ENCODE data around the gene CELF1.
A peak's percentile ranks its signal among the peaks of the same experiment; 100 is the strongest.
"Not testable (repeated sequence)": the region's sequence is repeated elsewhere in the genome, so short reads cannot be mapped to it uniquely, and the experiment has no call there.

CELF1 gene

GRCh38 chr11:47572715-47573255, 19.9 kb upstream of the CELF1 start:
- no peak for DNase-seq

DNA sequence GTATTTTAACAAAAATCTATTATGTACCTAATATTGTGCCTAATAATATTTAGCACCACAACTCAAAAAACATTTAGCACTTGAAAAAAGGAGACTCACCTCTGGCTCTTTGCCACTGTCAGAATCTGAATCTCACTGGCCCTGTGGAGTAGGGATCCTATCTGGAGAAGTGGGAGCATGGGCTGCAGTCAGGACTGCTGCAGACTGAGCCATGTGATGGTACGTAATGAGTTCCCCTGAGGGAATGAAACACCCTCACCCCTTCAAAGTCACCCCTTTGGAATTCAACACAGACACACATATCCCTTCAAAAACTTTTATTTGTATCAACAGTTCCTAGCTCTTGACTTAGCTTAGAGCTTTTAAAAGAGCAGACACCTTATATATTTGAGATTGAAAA, 19.0 kb upstream of the CELF1 start:
- no peak for DNase-seq

GRCh38 chr11:47571357-47571729, 18.4 kb upstream of the CELF1 start:
- no peak for DNase-seq

DNA sequence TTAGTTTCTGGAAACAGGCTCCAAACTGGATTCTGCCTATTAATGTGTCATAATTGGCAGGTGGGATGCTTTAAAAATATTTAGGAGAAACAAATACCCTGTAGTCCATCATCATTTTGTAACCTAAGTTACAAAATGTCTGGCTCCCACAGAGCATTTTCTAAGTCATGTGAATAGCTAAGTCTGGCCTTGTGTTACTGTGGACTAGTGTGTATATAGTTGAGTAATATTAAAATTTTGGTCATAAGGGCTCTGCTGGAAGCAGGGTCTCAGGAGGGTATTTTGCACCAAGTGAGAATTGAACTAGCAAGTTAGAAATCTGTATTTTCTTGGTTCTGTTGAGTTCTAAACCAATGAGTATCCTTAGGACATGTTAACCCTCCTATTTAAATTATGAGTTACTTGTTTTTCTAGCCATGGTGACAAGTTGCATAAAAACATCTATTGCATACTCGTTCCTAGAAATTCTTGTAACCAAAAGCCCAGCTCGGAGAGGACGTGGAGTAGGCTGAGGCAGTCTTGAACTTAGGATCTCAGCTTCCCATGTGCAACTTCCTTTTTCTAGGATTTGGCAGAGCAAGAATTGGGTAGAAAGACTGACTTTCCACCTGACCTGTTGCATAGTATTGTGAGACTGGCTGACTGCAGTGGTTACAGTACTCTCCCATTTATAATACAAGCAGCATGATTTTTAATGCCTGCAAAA, 17.9 kb upstream of the CELF1 start:
- DNase-seq: no peak

DNA sequence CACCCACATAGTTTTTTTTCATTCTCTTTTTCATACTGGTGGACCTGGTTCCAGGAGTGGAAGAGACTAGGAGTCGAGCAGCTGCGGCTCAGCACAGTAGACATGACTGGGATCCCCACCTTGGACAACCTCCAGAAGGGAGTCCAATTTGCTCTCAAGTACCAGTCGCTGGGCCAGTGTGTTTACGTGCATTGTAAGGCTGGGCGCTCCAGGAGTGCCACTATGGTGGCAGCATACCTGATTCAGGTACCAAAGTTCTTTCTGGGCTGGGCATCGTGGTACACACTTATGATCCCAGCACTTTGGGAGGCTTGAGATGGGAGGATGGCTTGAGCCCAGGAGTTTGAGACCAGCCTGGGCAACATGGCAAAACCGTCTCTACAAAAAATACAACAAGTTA, 16.7 kb upstream of the CELF1 start:
- DNase-seq: no peak

GRCh38 chr11:47566149-47566698, 13.3 kb upstream of the CELF1 start:
- DNase-seq: no peak

GRCh38 chr11:47565340-47566148, 12.6 kb upstream of the CELF1 start, which contains the start of gene PTPMT1:
Gene PTPMT1, plus strand, starts transcription at chr11:47565599. Its CDS starts 24 bp downstream, at chr11:47565623.
- peak; percentile 77 for DNase-seq

GRCh38 chr11:47564933-47565339, 12.0 kb upstream of the CELF1 start:
- no peak for DNase-seq

- not testable (repeated sequence) for DNase-seq
Observed at GRCh38 chr11:47564366-47564765, 11.4 kb upstream of the CELF1 start.

GRCh38 chr11:47562393-47562792, 9.5 kb upstream of the CELF1 start:
- not testable (repeated sequence) for DNase-seq

DNA sequence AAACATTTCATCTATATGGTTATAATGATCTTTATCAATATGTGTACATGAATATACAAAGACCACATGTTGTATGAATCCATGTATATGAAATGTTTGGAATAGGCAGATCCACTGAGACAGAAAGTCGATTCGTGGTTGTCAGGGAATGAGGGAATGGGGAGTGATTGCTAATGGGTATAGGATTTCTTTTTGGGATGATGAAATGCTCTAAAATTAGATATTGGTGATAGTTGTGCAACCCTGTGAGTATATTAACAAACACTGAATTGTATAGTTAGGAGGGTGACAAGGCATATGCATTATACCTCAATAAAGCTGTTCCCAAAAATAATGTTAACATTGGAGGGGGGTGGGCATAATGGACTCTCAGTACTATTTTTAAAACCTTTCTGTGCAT, 7.5 kb upstream of the CELF1 start:
- DNase-seq: no peak

- DNase-seq: no peak
Observed at GRCh38 chr11:47558695-47559094, 5.8 kb upstream of the CELF1 start.

DNA sequence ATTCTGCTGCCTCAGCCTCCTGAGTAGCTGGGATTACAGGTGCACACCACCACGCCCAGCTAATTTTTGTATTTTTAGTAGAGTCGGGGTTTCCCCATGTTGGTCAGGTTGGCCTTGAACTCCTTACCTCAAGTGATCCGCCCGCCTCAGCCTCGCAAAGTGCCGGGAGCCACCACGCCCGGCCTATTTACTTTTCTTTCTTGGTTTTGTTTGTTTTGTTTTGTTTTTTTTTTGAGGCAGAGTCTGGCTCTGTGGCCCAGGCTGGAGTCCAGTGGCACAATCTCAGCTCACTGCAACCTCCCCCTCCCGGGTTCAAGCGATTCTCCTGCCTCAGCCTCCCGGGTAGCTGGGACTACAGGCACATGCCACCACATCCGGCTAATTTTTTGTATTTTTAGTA, 4.1 kb upstream of the CELF1 start:
- not testable (repeated sequence) for DNase-seq

- no peak for DNase-seq
Observed at GRCh38 chr11:47553406-47553743, 443 bp upstream of the CELF1 start.

DNA sequence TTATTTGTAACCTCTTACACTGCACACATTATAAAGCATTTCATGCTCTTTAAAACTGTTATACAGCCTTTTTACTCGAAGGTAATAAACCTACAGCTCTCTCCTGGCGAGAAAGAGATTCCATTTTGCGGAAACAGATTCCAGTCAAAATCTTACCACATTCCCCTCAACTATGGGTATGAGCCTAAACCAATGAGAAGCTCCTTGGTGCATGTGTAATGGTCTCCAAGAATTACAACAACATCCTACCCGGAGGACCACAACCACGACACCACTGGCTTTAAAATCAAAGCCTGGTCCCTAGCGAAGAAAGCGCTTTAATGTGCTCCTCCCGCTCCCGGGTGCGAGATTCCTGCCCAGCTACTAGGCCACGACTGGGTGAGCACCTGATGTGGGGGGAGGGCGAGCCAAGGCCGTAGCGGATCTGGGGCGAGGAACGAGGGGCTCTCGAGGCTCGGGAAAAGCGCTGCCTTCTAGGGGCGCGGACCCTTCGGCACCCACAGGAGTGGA, 821 bp downstream of the CELF1 start:
- no peak for DNase-seq

DNA sequence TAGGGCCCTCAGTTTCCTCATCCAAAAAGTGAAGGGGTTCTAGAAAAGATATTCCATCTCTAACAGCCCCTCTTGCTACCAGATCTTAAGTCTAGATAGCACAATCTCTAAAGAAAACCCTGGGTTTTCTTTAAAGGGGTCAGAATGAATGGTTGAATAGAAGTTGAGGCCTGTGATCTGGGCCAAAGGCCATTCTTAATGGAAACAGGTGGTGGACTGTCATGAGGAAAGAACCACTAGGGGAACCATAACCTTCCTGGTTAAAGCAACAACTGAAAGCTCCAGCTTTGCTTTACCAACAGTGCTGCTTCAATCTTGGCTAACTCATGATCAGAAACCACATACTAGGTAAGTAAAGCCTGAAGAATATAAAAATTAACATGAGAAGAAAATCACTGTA, 1.8 kb downstream of the CELF1 start:
- no peak for DNase-seq

GRCh38 chr11:47550288-47551047, 2.5 kb downstream of the CELF1 start:
- no peak for DNase-seq

DNA sequence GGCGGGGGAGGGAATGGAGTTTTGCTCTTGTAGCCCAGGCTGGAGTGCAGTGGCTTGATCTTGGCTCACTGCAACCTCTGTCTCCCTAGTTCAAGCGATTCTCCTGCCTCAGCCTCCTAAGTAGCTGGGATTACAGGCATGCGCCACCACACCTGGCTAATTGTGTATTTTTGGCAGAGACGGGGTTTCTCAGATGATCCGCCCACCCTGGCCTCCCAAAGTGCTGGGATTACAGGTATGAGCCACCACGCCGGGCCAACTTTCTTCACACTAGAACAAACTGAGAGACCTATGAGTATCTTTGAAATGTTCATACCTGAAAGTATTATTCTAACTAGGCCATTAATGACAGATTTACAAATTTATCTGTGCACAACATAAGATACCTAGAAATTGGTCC, 6.7 kb downstream of the CELF1 start:
- not testable (repeated sequence) for DNase-seq

- no peak for DNase-seq
Observed at GRCh38 chr11:47545298-47545697, 7.6 kb downstream of the CELF1 start.

DNA sequence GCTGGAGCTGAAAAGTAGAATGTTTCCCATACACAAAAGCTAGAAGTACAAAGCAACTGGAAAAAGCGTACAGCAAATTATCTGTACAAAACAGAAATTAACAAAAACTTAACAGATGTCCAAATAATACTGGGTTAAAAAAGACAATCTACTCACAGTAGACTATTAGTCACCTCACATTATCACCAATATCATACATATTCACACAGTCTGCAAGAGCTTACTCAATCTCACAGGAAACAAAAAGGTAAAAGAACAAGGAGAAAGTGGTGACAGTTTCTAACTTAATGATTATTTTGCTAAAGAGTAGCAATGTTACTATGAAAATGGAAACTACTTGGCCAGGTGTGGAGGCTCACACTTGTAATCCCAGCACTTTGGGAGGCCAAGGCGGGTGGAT, 11.9 kb downstream of the CELF1 start:
- DNase-seq: no peak

GRCh38 chr11:47539681-47540039, 13.3 kb downstream of the CELF1 start:
- no peak for DNase-seq

DNA sequence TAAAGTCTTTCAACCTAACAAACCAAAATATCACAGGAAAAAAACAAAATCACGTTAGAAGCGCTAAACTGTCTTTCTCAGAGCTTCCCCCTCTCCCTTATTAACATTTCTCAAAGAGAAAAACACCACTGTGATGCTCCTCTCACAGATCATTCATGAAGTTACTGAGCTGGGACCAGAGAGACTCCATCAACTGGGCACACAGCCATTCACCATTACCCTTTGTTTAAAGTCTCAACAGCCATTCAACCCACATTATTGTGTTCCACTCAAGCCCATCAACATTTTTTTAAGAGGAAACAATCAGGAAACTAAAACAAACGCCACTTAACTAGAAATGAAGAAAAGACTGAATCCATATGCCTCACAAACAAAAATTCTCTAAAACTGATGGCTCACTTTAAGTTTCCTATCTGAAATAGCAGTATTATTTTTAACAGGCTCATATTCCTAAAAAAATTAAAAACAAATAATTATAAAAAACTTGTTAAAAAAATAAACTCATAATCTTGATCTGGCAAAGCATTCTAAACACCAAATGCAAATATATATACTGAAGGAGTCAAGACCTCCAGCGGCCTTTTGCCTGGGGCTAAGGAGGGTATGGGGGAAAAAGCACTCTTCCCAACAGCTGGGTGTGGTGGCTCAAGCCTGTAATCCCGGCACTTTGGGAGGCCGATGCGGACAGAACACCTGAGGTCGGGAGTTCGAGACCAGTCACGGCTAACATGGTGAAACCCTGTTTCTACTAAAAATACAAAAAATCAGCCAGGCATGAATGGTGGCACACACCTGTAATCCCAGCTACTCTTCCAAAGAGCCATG, 14.0 kb downstream of the CELF1 start:
- no peak for DNase-seq

All from retina (tissue), 1 donor.